Measurements from ENCODE around the gene STK32B. TPM values are rescaled to one million over a fixed set of nuclear protein-coding genes. Genes with fewer than 3 reads are reported as not detected.

STK32B gene
- total and polyA plus RNA-seq, 4 donors = 0.02 to 0.28 (median 0.08) TPM; not detected in 1

DNA sequence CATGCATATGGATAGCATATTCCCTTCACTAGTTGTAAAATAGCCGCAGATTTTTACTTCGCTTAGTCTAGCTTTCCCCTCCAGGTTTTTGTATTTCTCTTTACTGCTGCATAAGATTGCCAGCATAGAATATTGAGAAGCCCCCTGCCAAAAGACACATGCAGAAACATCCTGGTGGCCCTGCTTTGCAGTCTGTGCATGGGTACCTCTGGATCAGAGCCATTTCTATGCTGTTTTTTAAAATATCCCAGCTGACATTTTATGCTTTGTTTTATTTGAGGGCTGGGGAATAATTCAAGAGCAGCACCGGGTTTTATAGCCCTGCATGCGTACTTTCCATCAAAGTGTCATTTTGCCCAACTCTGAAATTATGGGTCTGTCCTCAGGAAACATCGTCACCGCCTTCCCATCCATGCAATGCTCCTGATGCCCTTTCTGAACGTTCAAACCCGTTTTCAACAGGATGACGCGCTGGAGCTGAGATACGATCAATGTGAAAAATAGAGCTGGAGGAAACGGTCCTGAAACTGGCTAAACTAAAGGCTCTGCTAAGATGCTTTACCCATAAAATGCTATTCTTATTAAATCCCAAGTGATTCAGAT is 342.7 kb downstream of the STK32B start:
- Histone ChIP-seq H3K4me1 (ENCODE audit: control insufficient read depth in 4 of 4, insufficient read depth in 4 of 4, low read length in 3 of 4) (no peaks in the 10 kb centered on the region), H3K36me3 (ENCODE audit: control insufficient read depth in 4 of 4, insufficient read depth in 3 of 4, low read depth in 1 of 4, low read length in 3 of 4) (no peaks in the 10 kb centered on the region), H3K27ac (ENCODE audit: low read depth in 1 of 2, low read length in 2 of 2) (no peak overlapping the region), H3K4me3 (ENCODE audit: low read depth in 1 of 3, low read length in 3 of 3) (no peak overlapping the region), H3K9me3 (ENCODE audit: control insufficient read depth in 4 of 4, low read length in 3 of 4) (no peaks in the 10 kb centered on the region), H3K27me3 (ENCODE audit: control insufficient read depth in 4 of 4, insufficient read depth in 4 of 4, low read length in 3 of 4) (no peaks in the 10 kb centered on the region), H3K9ac (ENCODE audit: low read depth in 1 of 2, low read length in 2 of 2) (no peak overlapping the region)
- no peak for TF ChIP-seq HNF4G (IDR thresholded peaks at IDR 0.05)
- TF ChIP-seq REST (IDR thresholded peaks at IDR 0.05) = no peak
- no peak for TF ChIP-seq NR2F2 (IDR thresholded peaks at IDR 0.05)
- no peak for TF ChIP-seq FOXA1 (IDR thresholded peaks at IDR 0.05)
- TF ChIP-seq, protein P1, sequence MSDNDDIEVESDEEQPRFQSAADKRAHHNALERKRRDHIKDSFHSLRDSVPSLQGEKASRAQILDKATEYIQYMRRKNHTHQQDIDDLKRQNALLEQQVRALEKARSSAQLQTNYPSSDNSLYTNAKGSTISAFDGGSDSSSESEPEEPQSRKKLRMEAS (IDR thresholded peaks at IDR 0.05) = no peak
- TF ChIP-seq, protein P2, sequence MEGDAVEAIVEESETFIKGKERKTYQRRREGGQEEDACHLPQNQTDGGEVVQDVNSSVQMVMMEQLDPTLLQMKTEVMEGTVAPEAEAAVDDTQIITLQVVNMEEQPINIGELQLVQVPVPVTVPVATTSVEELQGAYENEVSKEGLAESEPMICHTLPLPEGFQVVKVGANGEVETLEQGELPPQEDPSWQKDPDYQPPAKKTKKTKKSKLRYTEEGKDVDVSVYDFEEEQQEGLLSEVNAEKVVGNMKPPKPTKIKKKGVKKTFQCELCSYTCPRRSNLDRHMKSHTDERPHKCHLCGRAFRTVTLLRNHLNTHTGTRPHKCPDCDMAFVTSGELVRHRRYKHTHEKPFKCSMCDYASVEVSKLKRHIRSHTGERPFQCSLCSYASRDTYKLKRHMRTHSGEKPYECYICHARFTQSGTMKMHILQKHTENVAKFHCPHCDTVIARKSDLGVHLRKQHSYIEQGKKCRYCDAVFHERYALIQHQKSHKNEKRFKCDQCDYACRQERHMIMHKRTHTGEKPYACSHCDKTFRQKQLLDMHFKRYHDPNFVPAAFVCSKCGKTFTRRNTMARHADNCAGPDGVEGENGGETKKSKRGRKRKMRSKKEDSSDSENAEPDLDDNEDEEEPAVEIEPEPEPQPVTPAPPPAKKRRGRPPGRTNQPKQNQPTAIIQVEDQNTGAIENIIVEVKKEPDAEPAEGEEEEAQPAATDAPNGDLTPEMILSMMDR (IDR thresholded peaks at IDR 0.05; ENCODE audit: low read depth, low read length, missing input control) = no peak
- TF ChIP-seq TAF1 (conservative IDR thresholded peaks at IDR 0.05) = no peak
- no peak for TF ChIP-seq EGR1 (IDR thresholded peaks at IDR 0.05; ENCODE audit: low read depth in 2 of 2)
- no peak for TF ChIP-seq FOXA2 (IDR thresholded peaks at IDR 0.05)
- TF ChIP-seq RAD21 (IDR thresholded peaks at IDR 0.05) = no peak
- TF ChIP-seq, protein P3, sequence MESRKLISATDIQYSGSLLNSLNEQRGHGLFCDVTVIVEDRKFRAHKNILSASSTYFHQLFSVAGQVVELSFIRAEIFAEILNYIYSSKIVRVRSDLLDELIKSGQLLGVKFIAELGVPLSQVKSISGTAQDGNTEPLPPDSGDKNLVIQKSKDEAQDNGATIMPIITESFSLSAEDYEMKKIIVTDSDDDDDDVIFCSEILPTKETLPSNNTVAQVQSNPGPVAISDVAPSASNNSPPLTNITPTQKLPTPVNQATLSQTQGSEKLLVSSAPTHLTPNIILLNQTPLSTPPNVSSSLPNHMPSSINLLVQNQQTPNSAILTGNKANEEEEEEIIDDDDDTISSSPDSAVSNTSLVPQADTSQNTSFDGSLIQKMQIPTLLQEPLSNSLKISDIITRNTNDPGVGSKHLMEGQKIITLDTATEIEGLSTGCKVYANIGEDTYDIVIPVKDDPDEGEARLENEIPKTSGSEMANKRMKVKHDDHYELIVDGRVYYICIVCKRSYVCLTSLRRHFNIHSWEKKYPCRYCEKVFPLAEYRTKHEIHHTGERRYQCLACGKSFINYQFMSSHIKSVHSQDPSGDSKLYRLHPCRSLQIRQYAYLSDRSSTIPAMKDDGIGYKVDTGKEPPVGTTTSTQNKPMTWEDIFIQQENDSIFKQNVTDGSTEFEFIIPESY (IDR thresholded peaks at IDR 0.05) = no peak
- no peak for TF ChIP-seq SP1 (IDR thresholded peaks at IDR 0.05)
- TF ChIP-seq YY1 (IDR thresholded peaks at IDR 0.05) = no peak
- no peak for TF ChIP-seq ATF3 (IDR thresholded peaks at IDR 0.05)
- no peak for TF ChIP-seq GABPA (IDR thresholded peaks at IDR 0.05 in 1 of 2, conservative IDR thresholded peaks at IDR 0.05 in 1 of 2)
- no peak for TF ChIP-seq RXRA (IDR thresholded peaks at IDR 0.05)
- no peak for TF ChIP-seq HNF4A (conservative IDR thresholded peaks at IDR 0.05)
- TF ChIP-seq JUND (IDR thresholded peaks at IDR 0.05) = no peak
- 82% methylated on average over 12 of the region's 12 CpGs for WGBS
- DNase-seq (ENCODE audit: low spot score) = no peak

Measured in liver (tissue), 9 donors.